ENCODE results near the gene ALK. TPM values are rescaled to one million over a fixed set of nuclear protein-coding genes. Genes with fewer than 3 reads are reported as not detected.

ALK gene
- total RNA-seq, 4 donors from 2014 or later = 0.85 to 2.4 (median 1.8) TPM

DNA sequence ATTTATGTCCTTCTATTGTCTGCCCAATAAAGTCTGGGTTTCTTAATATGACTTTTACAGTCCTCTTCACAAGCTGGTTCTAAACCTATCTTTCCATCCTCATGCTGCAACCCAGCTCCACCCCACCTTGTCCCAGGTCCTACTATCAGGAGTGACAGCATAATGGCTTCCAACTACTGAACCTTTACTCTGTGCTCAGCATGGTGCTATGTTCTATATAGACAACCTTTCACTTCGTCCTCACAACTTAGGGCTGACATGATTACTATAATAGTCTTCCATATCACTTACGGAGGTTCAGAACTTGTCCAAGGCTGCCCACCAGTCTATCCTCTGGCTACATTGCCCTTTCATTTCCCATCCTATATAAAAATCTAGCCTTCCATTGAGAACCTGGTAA is 256.8 kb downstream of the ALK start:
- TF ChIP-seq, protein P1, sequence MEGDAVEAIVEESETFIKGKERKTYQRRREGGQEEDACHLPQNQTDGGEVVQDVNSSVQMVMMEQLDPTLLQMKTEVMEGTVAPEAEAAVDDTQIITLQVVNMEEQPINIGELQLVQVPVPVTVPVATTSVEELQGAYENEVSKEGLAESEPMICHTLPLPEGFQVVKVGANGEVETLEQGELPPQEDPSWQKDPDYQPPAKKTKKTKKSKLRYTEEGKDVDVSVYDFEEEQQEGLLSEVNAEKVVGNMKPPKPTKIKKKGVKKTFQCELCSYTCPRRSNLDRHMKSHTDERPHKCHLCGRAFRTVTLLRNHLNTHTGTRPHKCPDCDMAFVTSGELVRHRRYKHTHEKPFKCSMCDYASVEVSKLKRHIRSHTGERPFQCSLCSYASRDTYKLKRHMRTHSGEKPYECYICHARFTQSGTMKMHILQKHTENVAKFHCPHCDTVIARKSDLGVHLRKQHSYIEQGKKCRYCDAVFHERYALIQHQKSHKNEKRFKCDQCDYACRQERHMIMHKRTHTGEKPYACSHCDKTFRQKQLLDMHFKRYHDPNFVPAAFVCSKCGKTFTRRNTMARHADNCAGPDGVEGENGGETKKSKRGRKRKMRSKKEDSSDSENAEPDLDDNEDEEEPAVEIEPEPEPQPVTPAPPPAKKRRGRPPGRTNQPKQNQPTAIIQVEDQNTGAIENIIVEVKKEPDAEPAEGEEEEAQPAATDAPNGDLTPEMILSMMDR (IDR thresholded peaks at IDR 0.05; ENCODE audit: low read depth) = no peak

- TF ChIP-seq, protein P1 (IDR thresholded peaks at IDR 0.05; ENCODE audit: low read depth) = no peak
Measured at GRCh38 chr2:29663268-29663667, 258.1 kb downstream of the ALK start.

GRCh38 chr2:29662861-29663260 is 258.5 kb downstream of the ALK start:
- TF ChIP-seq, protein P1 (IDR thresholded peaks at IDR 0.05; ENCODE audit: low read depth) = no peak

DNA sequence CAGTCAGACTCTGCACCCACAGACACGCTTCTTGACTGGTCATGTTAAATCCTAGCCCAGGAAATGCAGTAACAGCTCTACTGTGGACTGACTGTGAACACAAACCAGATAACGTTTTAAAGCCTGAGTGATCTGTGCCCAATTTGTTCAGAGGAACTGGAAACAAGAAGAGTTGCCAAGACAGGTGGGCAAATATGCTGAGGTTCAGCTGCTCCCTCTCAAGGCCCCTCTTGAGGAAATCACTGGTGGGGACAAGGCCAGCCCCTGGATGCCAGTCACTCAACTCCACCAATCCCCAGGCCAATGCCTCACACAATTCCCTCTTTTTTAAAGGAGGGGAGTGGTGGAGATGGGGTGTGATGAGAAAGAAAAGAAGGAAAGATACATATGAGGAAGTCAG is 261.2 kb downstream of the ALK start:
- TF ChIP-seq, protein P1 (IDR thresholded peaks at IDR 0.05; ENCODE audit: low read depth) = no peak

GRCh38 chr2:29659178-29659577 is 262.2 kb downstream of the ALK start:
- TF ChIP-seq, protein P1 (IDR thresholded peaks at IDR 0.05; ENCODE audit: low read depth) = no peak

GRCh38 chr2:29657674-29658073 is 263.7 kb downstream of the ALK start:
- TF ChIP-seq, protein P1 (IDR thresholded peaks at IDR 0.05; ENCODE audit: low read depth) = no peak

GRCh38 chr2:29655391-29656086 is 265.8 kb downstream of the ALK start:
- TF ChIP-seq, protein P1 (IDR thresholded peaks at IDR 0.05; ENCODE audit: low read depth) = no peak
